DND-41 (cell line): ENCODE results near the gene STEAP3.

Experiments
- CTCF ChIP-seq: IDR thresholded peaks from 2 replicates; pipeline ENCODE4 v1.5.1; 2012; ENCODE audit warnings: borderline replicate concordance, low read length, moderate library complexity, mild to moderate bottlenecking; ENCODE audit not compliant: poor library complexity, severe bottlenecking; ENCODE audit errors: extremely low read depth
- EZH2 ChIP-seq: IDR thresholded peaks from 3 replicates; pipeline ENCODE4 v1.6.1; 2012; ENCODE audit warnings: borderline replicate concordance, low read depth, mild to moderate bottlenecking, moderate library complexity, low read length, inconsistent platforms; ENCODE audit not compliant: severe bottlenecking

- TF ChIP-seq CTCF (no peak), EZH2 (no peak)
These were observed 42.0 kb downstream of the STEAP3 start for GRCh38 chr2:119265693-119266066.
